HG03460 (cell line): ENCODE measurements around the gene ADGRL1.
"Not testable (repeated sequence)": the region's sequence is repeated elsewhere in the genome, so short reads cannot be mapped to it uniquely, and the experiment has no call there.

ENCODE experiments used
- ATAC-seq: cut with Tn5 transposase; IDR thresholded peaks from one replicate; pipeline ENCODE4 v1.9.1; 2021; ENCODE audit not compliant: unreplicated experiment

ADGRL1 gene

DNA sequence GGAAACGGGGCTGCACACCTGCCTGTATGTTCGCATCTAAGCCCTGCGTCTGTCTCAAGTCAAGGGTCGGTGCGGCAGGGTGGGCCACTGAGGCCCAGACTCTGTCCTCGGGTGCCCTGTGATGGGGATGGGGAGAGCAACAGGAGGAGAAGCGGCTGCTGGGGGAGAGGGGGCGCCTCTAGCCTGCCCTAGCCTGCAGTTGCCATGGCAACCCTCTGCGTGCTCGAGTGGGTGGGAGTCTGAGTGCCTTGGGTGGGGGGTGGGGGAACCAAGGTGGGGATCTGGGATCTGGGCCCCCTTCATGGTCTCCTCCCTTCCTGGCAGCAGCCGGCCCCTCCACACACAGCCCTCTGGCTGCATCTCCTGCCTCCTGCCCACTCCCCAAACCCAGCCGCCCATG, 10.8 kb downstream of the ADGRL1 start:
- ATAC-seq = not testable (repeated sequence)

- no peak for ATAC-seq
Observed at GRCh38 chr19:14189415-14189814, 16.6 kb downstream of the ADGRL1 start.

DNA sequence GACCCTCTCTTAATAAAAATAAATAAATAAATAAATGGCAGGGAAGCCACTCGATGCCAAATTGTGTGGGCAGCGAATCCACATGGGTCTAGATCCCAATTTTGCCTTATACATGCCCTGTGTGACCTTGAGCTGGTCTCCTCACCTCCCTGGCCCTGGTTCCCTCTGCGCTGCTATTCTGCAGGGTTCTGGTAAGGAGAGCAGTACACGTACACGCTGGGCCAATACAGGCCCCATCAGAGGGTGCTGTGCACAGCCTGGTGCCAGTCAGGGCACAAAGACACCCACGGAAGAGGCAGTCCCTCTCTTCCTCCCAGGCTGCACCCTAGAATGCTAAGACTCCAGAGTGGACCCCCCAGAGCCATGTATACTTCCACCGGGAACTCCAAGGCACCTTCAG, 17.9 kb downstream of the ADGRL1 start:
- not testable (repeated sequence) for ATAC-seq

- ATAC-seq = no peak
Observed at GRCh38 chr19:14187561-14187960, 18.4 kb downstream of the ADGRL1 start.

- not testable (repeated sequence) for ATAC-seq
Observed at GRCh38 chr19:14186684-14187083, 19.3 kb downstream of the ADGRL1 start.

DNA sequence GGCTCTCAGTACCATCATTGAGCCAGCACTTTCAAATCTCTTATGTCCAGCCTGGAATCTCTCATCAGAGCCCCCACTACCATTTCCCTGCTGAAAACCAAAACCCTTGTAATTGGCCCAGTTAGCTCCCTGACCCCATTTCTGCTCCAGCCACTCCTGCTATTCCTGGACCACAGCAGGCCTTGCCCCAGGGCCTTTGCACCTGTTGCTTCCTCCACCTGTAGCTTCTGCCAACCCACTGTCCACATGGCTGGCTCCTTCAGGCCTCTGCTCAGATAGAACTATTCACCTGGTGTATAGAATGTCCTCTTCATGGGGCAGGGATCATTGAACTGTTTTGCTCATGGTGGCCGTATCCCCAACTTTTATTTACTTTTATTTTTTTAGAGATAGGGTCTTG, 20.3 kb downstream of the ADGRL1 start:
- ATAC-seq = not testable (repeated sequence)

DNA sequence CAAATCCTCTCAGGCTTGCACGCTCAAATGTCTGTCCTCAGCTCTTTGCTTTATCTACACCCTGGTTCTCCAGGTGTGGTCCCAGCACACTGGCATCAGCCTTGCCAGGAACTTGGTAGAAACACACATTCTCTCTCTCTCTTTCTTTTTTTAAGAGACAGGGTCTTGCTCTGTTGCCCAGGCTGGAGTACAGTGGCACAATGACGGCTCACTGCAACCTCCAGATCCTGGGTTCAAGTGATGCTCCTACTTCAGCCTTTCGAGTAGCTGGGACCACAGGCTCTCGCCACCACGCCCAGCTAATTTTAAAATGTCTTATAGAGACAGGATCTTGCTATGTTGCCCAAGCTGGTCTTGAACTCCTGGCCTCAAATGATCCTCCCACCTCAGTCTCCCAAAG, 20.8 kb downstream of the ADGRL1 start:
- ATAC-seq = no peak

GRCh38 chr19:14183741-14184350, 22.1 kb downstream of the ADGRL1 start:
- no peak for ATAC-seq

DNA sequence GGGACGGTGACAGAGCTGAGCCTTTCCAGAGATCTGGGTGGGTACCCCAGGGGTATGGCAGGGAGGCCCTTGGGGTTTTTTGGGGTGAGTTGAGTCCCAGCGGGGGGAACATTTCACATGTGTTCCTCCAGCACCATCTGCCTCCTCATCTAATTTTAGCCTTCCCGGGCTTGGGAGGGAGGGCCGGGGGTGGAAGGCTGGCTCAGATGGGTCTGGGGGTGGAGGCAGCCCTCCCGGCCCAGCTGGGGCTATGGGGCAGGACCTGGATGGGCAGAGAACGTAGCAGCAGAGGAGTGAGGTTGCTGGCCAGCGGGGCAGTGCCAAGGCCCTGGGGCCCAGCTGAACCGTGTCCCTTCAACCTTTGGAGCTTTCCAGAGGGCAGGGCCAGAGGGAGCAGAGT, 23.5 kb downstream of the ADGRL1 start:
- ATAC-seq = no peak

- no peak for ATAC-seq
Observed at GRCh38 chr19:14181906-14182305, 24.1 kb downstream of the ADGRL1 start.

DNA sequence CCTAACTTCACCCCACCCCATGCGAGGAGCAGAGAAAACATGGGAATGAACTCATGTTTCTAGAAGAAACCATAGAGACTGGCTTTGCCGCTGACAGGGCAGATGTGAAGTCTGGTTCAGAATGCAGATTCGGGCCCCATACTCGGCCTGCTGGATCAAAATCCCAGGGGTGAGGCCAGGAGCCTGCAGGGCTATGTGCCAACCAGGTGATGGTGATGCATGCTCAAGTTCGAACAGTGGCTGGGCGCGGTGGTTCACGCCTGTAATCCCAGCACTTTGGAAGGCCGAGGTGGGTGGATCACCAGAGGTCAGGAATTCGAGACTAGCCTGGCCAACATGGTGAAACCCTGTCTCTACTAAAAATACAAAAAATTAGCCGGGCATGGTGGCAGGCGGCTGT, 24.8 kb downstream of the ADGRL1 start:
- not testable (repeated sequence) for ATAC-seq

- no peak for ATAC-seq
Observed at GRCh38 chr19:14177496-14178074, 28.4 kb downstream of the ADGRL1 start.

- ATAC-seq = no peak
Observed at GRCh38 chr19:14175351-14175792, 30.6 kb downstream of the ADGRL1 start.

GRCh38 chr19:14174883-14175282, 31.1 kb downstream of the ADGRL1 start:
- ATAC-seq = no peak

- ATAC-seq = no peak
Observed at GRCh38 chr19:14168993-14169392, 37.0 kb downstream of the ADGRL1 start.

DNA sequence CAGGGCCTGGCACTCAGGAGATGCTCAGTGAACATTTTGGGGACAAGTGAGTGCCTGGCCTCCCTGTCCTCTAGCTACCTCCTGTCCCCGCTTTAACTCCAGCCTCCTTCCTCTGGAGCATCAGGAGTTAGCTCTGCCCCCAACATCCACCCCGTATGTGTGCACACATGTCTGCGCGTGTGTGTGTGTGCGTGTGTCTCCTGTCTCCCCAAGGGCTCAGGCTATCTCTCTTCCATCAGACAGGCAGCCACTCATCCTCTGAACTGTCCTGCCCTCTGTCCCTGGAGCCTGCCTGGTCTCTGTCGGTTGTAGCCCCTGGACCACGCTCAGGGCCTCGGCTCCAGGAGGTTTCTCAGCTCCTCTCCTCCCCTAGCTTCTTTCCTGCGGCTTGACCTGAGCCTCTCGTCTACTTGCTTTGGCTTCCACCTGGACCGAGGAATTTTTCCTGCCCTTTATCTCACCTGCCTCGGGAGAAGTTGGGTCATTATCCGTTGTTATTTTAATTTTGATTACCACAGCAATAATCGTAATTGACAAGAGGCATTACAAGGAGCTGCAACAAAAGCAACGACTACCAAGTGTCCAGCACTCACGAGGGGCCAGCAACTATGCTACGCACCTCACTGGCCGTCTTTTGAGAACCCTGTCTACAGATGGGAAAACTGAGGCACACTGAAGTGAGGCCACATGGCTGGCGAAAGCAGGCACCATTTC, 37.6 kb downstream of the ADGRL1 start:
- ATAC-seq = no peak

GRCh38 chr19:14167576-14168138, 38.3 kb downstream of the ADGRL1 start:
- ATAC-seq = no peak

DNA sequence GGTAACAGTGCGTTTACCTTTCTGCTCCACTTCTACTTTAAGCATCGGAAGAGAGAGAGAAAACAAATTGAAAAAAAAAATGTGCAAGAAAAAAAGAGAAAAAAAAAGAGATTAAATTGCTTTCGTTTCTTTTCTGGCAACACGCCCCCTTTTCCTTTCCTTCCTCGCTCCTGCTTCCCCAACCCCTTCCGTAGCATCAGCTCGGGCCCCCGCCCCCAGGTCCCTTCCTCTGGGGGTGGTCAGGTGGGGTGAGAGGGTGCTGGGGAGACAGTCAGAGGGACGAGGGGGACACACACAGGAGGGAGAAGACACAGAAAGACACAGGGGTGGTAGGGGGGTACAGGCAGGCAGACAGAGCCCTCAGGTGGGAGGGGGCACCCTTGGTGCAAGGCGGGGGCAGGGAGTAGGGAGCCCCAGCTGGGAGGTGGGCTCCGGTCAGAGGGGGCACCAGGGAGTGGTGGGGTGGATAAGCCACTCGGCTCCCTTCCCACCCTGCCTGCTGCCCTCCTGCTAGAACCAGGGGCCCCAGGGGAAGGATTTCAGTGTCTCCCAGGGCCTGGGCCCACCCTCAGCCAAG, 38.9 kb downstream of the ADGRL1 start:
- ATAC-seq = no peak

DNA sequence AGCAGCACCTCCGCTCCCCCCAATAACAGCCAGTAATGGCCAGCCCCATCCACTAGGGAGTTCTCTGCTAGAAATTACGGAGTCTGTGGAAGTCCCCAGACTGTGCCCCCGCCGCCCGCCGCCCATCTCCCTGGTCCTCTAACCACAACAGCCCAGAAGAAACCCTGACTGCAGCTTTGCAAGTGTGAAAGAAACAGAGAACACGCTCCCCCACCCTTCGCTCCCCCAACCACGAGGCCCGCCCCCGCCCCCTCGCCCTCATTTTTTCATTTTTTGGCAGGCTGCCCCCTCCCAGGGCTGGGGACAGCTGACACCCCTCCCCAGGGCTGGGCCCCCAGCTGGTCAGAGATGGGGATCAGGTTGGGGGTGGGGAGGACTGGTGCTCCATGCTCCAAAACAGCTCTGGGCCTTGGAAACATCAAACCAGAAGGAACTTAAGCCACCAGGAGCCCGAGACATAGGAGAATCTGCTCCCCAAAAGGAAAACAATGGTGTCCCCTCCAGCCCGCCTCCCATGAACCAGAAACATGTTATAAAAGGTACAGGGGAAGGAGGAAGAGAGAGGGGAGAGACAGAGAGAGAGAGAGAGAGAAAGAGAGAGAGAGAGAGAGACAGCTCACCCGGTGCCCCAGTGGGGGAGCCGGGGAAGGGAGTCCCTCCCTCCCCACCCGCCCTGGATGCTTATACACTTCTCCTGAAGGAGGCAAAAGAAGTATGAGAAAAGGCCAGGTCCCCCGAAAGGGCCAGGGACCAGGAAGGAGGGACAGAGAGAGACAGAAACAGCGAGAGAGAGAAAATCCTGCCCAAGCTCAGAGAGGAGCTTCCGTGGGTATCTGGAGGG, 39.8 kb downstream of the ADGRL1 start:
- ATAC-seq = no peak

GRCh38 chr19:14164724-14165493, 41.1 kb downstream of the ADGRL1 start:
- no peak for ATAC-seq
